Gastroesophageal sphincter (tissue), 3 donors: ENCODE data around the gene MYO5A.

Experiments
- CTCF ChIP-seq, 4 experiments: fragments of 200-600 bp in 2 of 4; fragments of 450-650 bp in 2 of 4; sonication (generic) in 1 of 4; IDR thresholded peaks; one replicate each; pipeline ENCODE4 v1.5.1; 2017 to 2019; ENCODE audit warnings: antibody characterized with exemption in 4 of 4, mild to moderate bottlenecking in 2 of 4, moderate library complexity in 2 of 4
- EP300 ChIP-seq: sonication (generic); formaldehyde crosslinking; IDR thresholded peaks from one replicate; pipeline ENCODE4 v1.6.1; 2017; ENCODE audit warnings: antibody characterized with exemption, mild to moderate bottlenecking
- POLR2A ChIP-seq, 2 donors: fragments of 450-650 bp; IDR thresholded peaks; one replicate each; pipeline ENCODE4 v1.6.1; 2017; ENCODE audit warnings: antibody characterized with exemption in 2 of 2, mild to moderate bottlenecking in 2 of 2, moderate library complexity in 1 of 2
- POLR2AphosphoS5 ChIP-seq: sonication (generic); formaldehyde crosslinking; IDR thresholded peaks from one replicate; pipeline ENCODE4 v1.6.1; 2017; ENCODE audit warnings: antibody characterized with exemption

- TF ChIP-seq CTCF (IDR thresholded peaks at IDR 0.05) (no peak), POLR2A (IDR thresholded peaks at IDR 0.05) (no peak), EP300 (no peak), POLR2AphosphoS5 (no peak)
These were observed 166.2 kb downstream of the MYO5A start for GRCh38 chr15:52362497-52362896.
